ENCODE measurements around the gene MCF2L.

DNA sequence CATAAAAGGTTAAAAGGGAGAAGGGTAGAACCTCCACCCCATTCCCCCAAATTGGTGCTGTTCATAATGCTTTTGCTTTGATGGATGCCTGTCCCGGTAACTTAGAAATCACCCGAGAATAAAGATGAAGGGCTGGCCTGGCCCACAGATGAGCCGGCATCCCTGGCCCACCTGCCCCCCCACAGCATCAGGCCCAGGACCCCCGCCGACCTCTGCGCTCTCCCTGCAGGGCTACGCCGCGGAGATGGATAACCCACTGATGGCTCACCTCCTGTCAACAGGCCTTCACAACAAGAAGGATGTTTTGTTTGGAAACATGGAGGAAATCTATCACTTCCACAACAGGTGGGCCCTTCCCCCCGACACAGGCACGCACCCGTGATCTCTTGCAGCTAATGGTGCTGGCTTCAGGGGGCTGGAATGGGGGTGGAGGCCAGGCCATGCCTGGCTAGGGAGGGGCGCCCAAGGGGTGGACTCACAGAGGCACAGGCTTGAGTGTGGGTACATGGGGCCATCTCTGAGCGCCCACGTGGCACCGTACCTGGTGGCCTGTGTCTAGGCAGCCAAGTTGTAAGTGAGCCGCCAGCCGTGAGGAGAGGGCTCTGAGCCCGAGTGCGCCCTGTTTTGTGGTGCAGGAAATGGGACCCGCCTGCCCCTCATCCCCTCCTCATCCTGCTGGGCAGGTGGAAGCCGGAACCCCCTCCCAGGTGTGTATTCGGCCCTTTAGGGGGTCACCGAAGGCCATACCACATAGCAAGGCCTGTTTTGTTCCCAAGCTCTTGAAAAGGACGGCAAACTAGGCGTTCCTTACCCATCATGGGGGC is 113.4 kb downstream of the MCF2L start:
- no peak for TF ChIP-seq POLR2A (IDR thresholded peaks at IDR 0.05)
- TF ChIP-seq CTCF (IDR thresholded peaks at IDR 0.05) = no peak
- no peak for TF ChIP-seq POLR2AphosphoS5 (IDR thresholded peaks at IDR 0.05)
- TF ChIP-seq EP300 (IDR thresholded peaks at IDR 0.05; ENCODE audit: low read depth) = no peak

All from transverse colon (tissue), 4 donors.